Upper lobe of left lung (tissue), 4 donors: ENCODE measurements around the gene TBXA2R.

ENCODE experiments used
- CTCF ChIP-seq, 6 experiments: fragments of 450-650 bp in 4 of 6; fragments of 200-600 bp in 2 of 6; sonication (generic) in 2 of 6; IDR thresholded peaks; one replicate each; pipeline ENCODE4 v1.5.1; 2016 to 2019; ENCODE audit warnings: antibody characterized with exemption in 6 of 6
- EP300 ChIP-seq, 4 donors: sonication (generic); formaldehyde crosslinking; IDR thresholded peaks; one replicate each; pipeline ENCODE4 v1.5.1; 2017; ENCODE audit warnings: antibody characterized with exemption in 4 of 4, control low read depth in 2 of 4
- POLR2AphosphoS5 ChIP-seq, 2 donors: sonication (generic); formaldehyde crosslinking; IDR thresholded peaks; one replicate each; pipeline ENCODE4 v1.5.1; 2017; ENCODE audit warnings: antibody characterized with exemption in 2 of 2

DNA sequence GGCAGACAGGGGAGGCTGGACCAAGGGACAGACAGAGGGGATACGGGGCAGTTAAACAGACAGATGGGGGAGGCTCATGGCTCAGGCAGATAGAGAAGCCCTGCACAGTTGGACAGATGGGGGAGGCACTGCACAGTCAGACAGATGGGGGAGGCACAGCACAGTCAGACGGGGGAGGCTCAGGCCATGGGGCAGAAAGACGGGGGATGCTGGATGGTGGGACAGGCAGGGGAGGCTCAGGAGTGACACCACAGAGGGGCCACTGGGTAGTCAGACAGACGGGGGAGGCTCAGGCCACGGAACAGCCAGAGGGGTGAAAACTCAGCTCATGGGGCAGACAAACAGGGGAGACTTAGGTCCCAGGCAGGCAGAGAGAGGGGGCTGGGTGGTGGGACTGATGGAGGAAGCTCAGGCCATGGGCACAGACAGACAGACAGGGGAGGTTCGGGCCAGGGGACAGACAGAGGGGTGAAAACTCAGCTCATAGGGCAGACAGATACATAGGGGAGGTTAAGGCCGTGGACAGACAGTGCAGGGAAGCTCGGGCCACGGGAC, 50.2 kb downstream of the TBXA2R start:
- TF ChIP-seq POLR2AphosphoS5 (IDR thresholded peaks at IDR 0.05) (no peak), CTCF (IDR thresholded peaks at IDR 0.05) (no peak), EP300 (IDR thresholded peaks at IDR 0.05) (no peak)
